Lower lobe of right lung (tissue), 2 donors: ENCODE results near the gene HAND2. TPM values are rescaled to one million over a fixed set of nuclear protein-coding genes. Genes with fewer than 3 reads are reported as not detected.

Experiments used
- ATAC-seq, 2 donors: fragments of 200-7000 bp; cut with Tn5 transposase; one replicate each; pipeline ENCODE4 v1.9.1; 2020 to 2022; ENCODE audit warnings: mild to moderate bottlenecking in 2 of 2, moderate library complexity in 2 of 2
- DNase-seq: peaks from one replicate; pipeline ENCODE4 v3.0.0-alpha.2; 2020
- H3K27ac ChIP-seq: fragments of 200-600 bp; one replicate; pipeline ENCODE4 v1.8.0; 2022
- H3K27me3 ChIP-seq: fragments of 200-600 bp; one replicate; pipeline ENCODE4 v1.8.0; 2022; ENCODE audit warnings: low read depth
- H3K36me3 ChIP-seq: fragments of 200-600 bp; one replicate; pipeline ENCODE4 v1.8.0; 2022; ENCODE audit warnings: mild to moderate bottlenecking
- H3K4me1 ChIP-seq: fragments of 200-600 bp; one replicate; pipeline ENCODE4 v1.8.0; 2022
- H3K4me3 ChIP-seq: fragments of 200-600 bp; one replicate; pipeline ENCODE4 v1.8.0; 2022; ENCODE audit warnings: mild to moderate bottlenecking
- H3K9me3 ChIP-seq: fragments of 200-600 bp; one replicate; pipeline ENCODE4 v1.8.0; 2022
- CTCF ChIP-seq: fragments of 200-600 bp; IDR thresholded peaks from one replicate; pipeline ENCODE4 v1.8.0; 2022; ENCODE audit warnings: antibody characterized with exemption, mild to moderate bottlenecking
- intact Hi-C: fragments of 100-400 bp; cut with DNase I; formaldehyde crosslinking; loops from one replicate; pipeline ENCODE4 v1.11.0; 2022
- total RNA-seq: library from RNA; stranded (reverse); fragmentation: NEBNext Ultra II Directional; extraction: Animal tissue kit (Norgen Biotek cat#: 25700); gene quantifications from one replicate; pipeline ENCODE4 v1.2.1, GENCODE V29; 2021
- donor health status: DM: no; HTN: yes; CAD: no; lungs with severe emphysema.

The HAND2 gene
- total RNA-seq, 1 donor from 2014 or later: 0.35 TPM

GRCh38 chr4:173490256-173490655 is 39.8 kb downstream of the HAND2 start:
- Histone ChIP-seq H3K27ac (no peak overlapping the region), H3K36me3 (no peaks in the 10 kb centered on the region), H3K4me1 (peaks cover 21% of the 10 kb centered on the region), H3K4me3 (no peak overlapping the region), H3K27me3 (peaks cover 10% of the 10 kb centered on the region), H3K9me3 (no peaks in the 10 kb centered on the region)
- TF ChIP-seq CTCF: no peak
- intact Hi-C loops: no loop called here
- DNase-seq: no peak
- no peak for ATAC-seq

- peaks cover 21% of the 10 kb centered on the region for H3K4me1 ChIP-seq
- no peak for ATAC-seq
- H3K27ac ChIP-seq: no peak overlapping the region
- peaks cover 10% of the 10 kb centered on the region for H3K27me3 ChIP-seq
- H3K36me3 ChIP-seq: no peaks in the 10 kb centered on the region
- no peak for TF ChIP-seq CTCF
- no peak overlapping the region for H3K4me3 ChIP-seq
- no peak for DNase-seq
- H3K9me3 ChIP-seq: no peaks in the 10 kb centered on the region
- intact Hi-C loops: no loop called here
Measured at GRCh38 chr4:173489514-173489913, 40.5 kb downstream of the HAND2 start.

- Histone ChIP-seq H3K4me1 (peaks cover 14% of the 10 kb centered on the region), H3K27ac (no peak overlapping the region), H3K27me3 (peaks cover 2% of the 10 kb centered on the region), H3K4me3 (no peak overlapping the region), H3K36me3 (no peaks in the 10 kb centered on the region), H3K9me3 (no peaks in the 10 kb centered on the region)
- no peak for ATAC-seq
- DNase-seq: no peak
- TF ChIP-seq CTCF: no peak
- intact Hi-C loops: no loop called here
Measured at GRCh38 chr4:173488656-173489055, 41.4 kb downstream of the HAND2 start.

GRCh38 chr4:173488074-173488473 is 42.0 kb downstream of the HAND2 start:
- ATAC-seq: no peak
- H3K4me3 ChIP-seq: no peak overlapping the region
- H3K27me3 ChIP-seq: no peaks in the 10 kb centered on the region
- H3K4me1 ChIP-seq: peaks cover 14% of the 10 kb centered on the region
- intact Hi-C loops: no loop called here
- no peak for TF ChIP-seq CTCF
- no peak overlapping the region for H3K27ac ChIP-seq
- no peak for DNase-seq
- no peaks in the 10 kb centered on the region for H3K9me3 ChIP-seq
- H3K36me3 ChIP-seq: no peaks in the 10 kb centered on the region

GRCh38 chr4:173486714-173487392 is 43.2 kb downstream of the HAND2 start:
- Histone ChIP-seq H3K36me3 (no peaks in the 10 kb centered on the region), H3K27ac (no peak overlapping the region), H3K27me3 (no peaks in the 10 kb centered on the region), H3K9me3 (no peaks in the 10 kb centered on the region), H3K4me1 (peaks cover 14% of the 10 kb centered on the region), H3K4me3 (no peak overlapping the region)
- intact Hi-C loops: no loop called here
- ATAC-seq (no peak), DNase-seq (no peak)
- no peak for TF ChIP-seq CTCF
